PFSK-1 (cell line): ENCODE results near the gene USH1C.

Experiments
- POLR2AphosphoS5 ChIP-seq: IDR thresholded peaks from 2 replicates; pipeline ENCODE4 v1.6.1; 2012; ENCODE audit warnings: low read depth, mild to moderate bottlenecking, control low read depth, low read length, moderate library complexity
- REST ChIP-seq, 2 experiments: IDR thresholded peaks; 2 replicates each; pipeline versions ENCODE4 v1.6.1 to v1.8.0; 2011 to 2012; ENCODE audit warnings: low read depth in 2 of 2, low read length in 2 of 2, control low read depth in 1 of 2, inconsistent platforms in 1 of 2, mild to moderate bottlenecking in 1 of 2, moderate library complexity in 1 of 2; ENCODE audit not compliant: insufficient read depth in 1 of 2
- SIN3A ChIP-seq: IDR thresholded peaks from 2 replicates; pipeline ENCODE4 v1.6.1; 2012; ENCODE audit warnings: mild to moderate bottlenecking, low read length, moderate library complexity, borderline replicate concordance; ENCODE audit not compliant: insufficient read depth
- TAF1 ChIP-seq: IDR thresholded peaks from 2 replicates; pipeline ENCODE4 v1.6.1; 2012; ENCODE audit warnings: low read length, control low read depth, borderline replicate concordance; ENCODE audit not compliant: insufficient read depth

- TF ChIP-seq TAF1 (no peak), POLR2AphosphoS5 (no peak), REST (IDR thresholded peaks at IDR 0.05; ENCODE audit: insufficient read depth in 1 of 2, low read depth in 2 of 2, low read length in 2 of 2) (no peak), SIN3A (no peak)
Observed at GRCh38 chr11:17522655-17523054, 21.6 kb downstream of the USH1C start.
